Measurements from ENCODE around the gene SCFD2. TPM values are rescaled to one million over a fixed set of nuclear protein-coding genes. Genes with fewer than 3 reads are reported as not detected.
"Not testable (repeated sequence)": the region's sequence is repeated elsewhere in the genome, so short reads cannot be mapped to it uniquely, and the experiment has no call there.

Gene SCFD2
- polyA plus RNA-seq, 1 donor from 2014 or later, result 17.2 TPM

- H3K36me3 Mint-ChIP-seq, result peaks cover 14% of the 10 kb centered on the region
- no peak overlapping the region for H3K4me3 Mint-ChIP-seq
- H3K27me3 Mint-ChIP-seq, result no peaks in the 10 kb centered on the region
- H3K27ac Mint-ChIP-seq, result no peak overlapping the region
- H3K4me1 Mint-ChIP-seq, result peaks cover 0 to 8% (median 8%) of the 10 kb centered on the region in 3 donors
- H3K9me3 Mint-ChIP-seq, result no peaks in the 10 kb centered on the region
Measured at GRCh38 chr4:53314252-53314651, 51.6 kb downstream of the SCFD2 start.

- Mint-ChIP-seq H3K4me3 (no peak overlapping the region), H3K4me1 (peaks cover 1 to 10% (median 8%) of the 10 kb centered on the region in 3 donors), H3K27me3 (no peaks in the 10 kb centered on the region), H3K27ac (no peak overlapping the region), H3K9me3 (no peaks in the 10 kb centered on the region), H3K36me3 (peaks cover 14% of the 10 kb centered on the region)
Measured at GRCh38 chr4:53313510-53313909, 52.4 kb downstream of the SCFD2 start.

- no peak overlapping the region for H3K27ac Mint-ChIP-seq
- no peak overlapping the region for H3K4me3 Mint-ChIP-seq
- no peaks in the 10 kb centered on the region for H3K27me3 Mint-ChIP-seq
- peaks cover 26% of the 10 kb centered on the region for H3K36me3 Mint-ChIP-seq
- H3K4me1 Mint-ChIP-seq, result peaks cover 3 to 9% (median 5%) of the 10 kb centered on the region in 3 donors
- peaks cover 0 to 7% (median under 1%) of the 10 kb centered on the region in 3 donors for H3K9me3 Mint-ChIP-seq
Measured at GRCh38 chr4:53309321-53310040, 56.4 kb downstream of the SCFD2 start.

- Mint-ChIP-seq H3K9me3 (peaks cover 2 to 7% (median 5%) of the 10 kb centered on the region in 3 donors), H3K4me1 (peaks cover 5 to 8% (median 5%) of the 10 kb centered on the region in 3 donors), H3K36me3 (peaks cover 25% of the 10 kb centered on the region), H3K27me3 (no peaks in the 10 kb centered on the region), H3K27ac (no peak overlapping the region), H3K4me3 (no peak overlapping the region)
Measured at GRCh38 chr4:53307819-53308780, 57.8 kb downstream of the SCFD2 start.

GRCh38 chr4:53307210-53307609 is 58.7 kb downstream of the SCFD2 start:
- H3K9me3 Mint-ChIP-seq, result peaks cover 5 to 7% (median 5%) of the 10 kb centered on the region in 3 donors
- H3K4me1 Mint-ChIP-seq, result peaks cover 5 to 8% (median 5%) of the 10 kb centered on the region in 3 donors
- no peak overlapping the region for H3K27ac Mint-ChIP-seq
- H3K36me3 Mint-ChIP-seq, result peaks cover 23% of the 10 kb centered on the region
- no peaks in the 10 kb centered on the region for H3K27me3 Mint-ChIP-seq
- H3K4me3 Mint-ChIP-seq, result no peak overlapping the region

GRCh38 chr4:53306729-53307128 is 59.1 kb downstream of the SCFD2 start:
- Mint-ChIP-seq H3K36me3 (peaks cover 22% of the 10 kb centered on the region), H3K27me3 (no peaks in the 10 kb centered on the region), H3K9me3 (peaks cover 5 to 7% (median 5%) of the 10 kb centered on the region in 3 donors), H3K4me1 (peaks cover 5 to 8% (median 5%) of the 10 kb centered on the region in 3 donors), H3K27ac (no peak overlapping the region), H3K4me3 (no peak overlapping the region)

GRCh38 chr4:53292209-53292608 is 73.7 kb downstream of the SCFD2 start:
- not testable (repeated sequence) for H3K27me3 Mint-ChIP-seq, H3K36me3 Mint-ChIP-seq

GRCh38 chr4:53281438-53281837 is 84.4 kb downstream of the SCFD2 start:
- peaks cover 3 to 6% (median 4%) of the 10 kb centered on the region in 3 donors for H3K9me3 Mint-ChIP-seq
- H3K27ac Mint-ChIP-seq, result no peak overlapping the region
- H3K4me3 Mint-ChIP-seq, result no peak overlapping the region
- peaks cover 0 to 4% (median 1%) of the 10 kb centered on the region in 3 donors for H3K4me1 Mint-ChIP-seq
- no peaks in the 10 kb centered on the region for H3K27me3 Mint-ChIP-seq
- H3K36me3 Mint-ChIP-seq, result peaks cover 7% of the 10 kb centered on the region

More at GRCh38 chr4:53292209-53292608, 73.7 kb downstream of the SCFD2 start:
- H3K4me1 Mint-ChIP-seq, H3K27ac Mint-ChIP-seq, H3K4me3 Mint-ChIP-seq: not testable (repeated sequence)
- H3K9me3 Mint-ChIP-seq, result peaks cover 22 to 46% (median 42%) of the 10 kb centered on the region in 3 donors

- no peak overlapping the region for H3K4me3 Mint-ChIP-seq
- H3K27ac Mint-ChIP-seq, result no peak overlapping the region
- H3K9me3 Mint-ChIP-seq, result peaks cover 3 to 6% (median 4%) of the 10 kb centered on the region in 3 donors
- no peaks in the 10 kb centered on the region for H3K27me3 Mint-ChIP-seq
- peaks cover 7% of the 10 kb centered on the region for H3K36me3 Mint-ChIP-seq
- peaks cover 0 to 1% (median under 1%) of the 10 kb centered on the region in 3 donors for H3K4me1 Mint-ChIP-seq
Measured at GRCh38 chr4:53280846-53281245, 85.0 kb downstream of the SCFD2 start.

- Mint-ChIP-seq H3K36me3 (peaks cover 15% of the 10 kb centered on the region), H3K4me1 (peaks cover 0 to 3% (median 1%) of the 10 kb centered on the region in 3 donors), H3K9me3 (peaks cover 0 to 2% (median 1%) of the 10 kb centered on the region in 3 donors), H3K27ac (peak overlapping the region in 1 of 3 donors; percentile 23), H3K27me3 (no peaks in the 10 kb centered on the region), H3K4me3 (no peak overlapping the region)
Measured at GRCh38 chr4:53274609-53275268, 91.1 kb downstream of the SCFD2 start.

- H3K9me3 Mint-ChIP-seq, result no peaks in the 10 kb centered on the region
- peaks cover 13% of the 10 kb centered on the region for H3K36me3 Mint-ChIP-seq
- H3K27ac Mint-ChIP-seq, result no peak overlapping the region
- H3K4me1 Mint-ChIP-seq, result peaks cover 0 to 3% (median 1%) of the 10 kb centered on the region in 3 donors
- H3K27me3 Mint-ChIP-seq, result no peaks in the 10 kb centered on the region
- no peak overlapping the region for H3K4me3 Mint-ChIP-seq
Measured at GRCh38 chr4:53273726-53274125, 92.1 kb downstream of the SCFD2 start.

- no peak overlapping the region for H3K4me3 Mint-ChIP-seq
- H3K27ac Mint-ChIP-seq, result no peak overlapping the region
- H3K9me3 Mint-ChIP-seq, result peaks cover 0 to 5% (median 2%) of the 10 kb centered on the region in 3 donors
- peaks cover 27% of the 10 kb centered on the region for H3K36me3 Mint-ChIP-seq
- peaks cover 0 to 1% (median 0%) of the 10 kb centered on the region in 3 donors for H3K4me1 Mint-ChIP-seq
- no peaks in the 10 kb centered on the region for H3K27me3 Mint-ChIP-seq
Measured at GRCh38 chr4:53267026-53267425, 98.8 kb downstream of the SCFD2 start.

GRCh38 chr4:53255986-53256385 is 109.9 kb downstream of the SCFD2 start:
- Mint-ChIP-seq H3K36me3 (peaks cover 11% of the 10 kb centered on the region), H3K9me3 (peaks cover 0 to 19% (median 14%) of the 10 kb centered on the region in 3 donors)
- H3K27ac Mint-ChIP-seq, H3K4me1 Mint-ChIP-seq, H3K27me3 Mint-ChIP-seq, H3K4me3 Mint-ChIP-seq: not testable (repeated sequence)

GRCh38 chr4:53240573-53240972 is 125.3 kb downstream of the SCFD2 start:
- H3K27me3 Mint-ChIP-seq, result no peaks in the 10 kb centered on the region
- peaks cover 4% of the 10 kb centered on the region for H3K36me3 Mint-ChIP-seq
- no peak overlapping the region for H3K27ac Mint-ChIP-seq
- peaks cover 3 to 4% (median 3%) of the 10 kb centered on the region in 3 donors for H3K4me1 Mint-ChIP-seq
- H3K9me3 Mint-ChIP-seq, result peaks cover 6 to 17% (median 6%) of the 10 kb centered on the region in 3 donors
- peak overlapping the region in 1 of 4 donors; percentile 11 for H3K4me3 Mint-ChIP-seq
